Suprapubic skin (tissue), 4 donors: ENCODE results near the gene RALGDS. TPM values are rescaled to one million over a fixed set of nuclear protein-coding genes. Genes with fewer than 3 reads are reported as not detected.

ENCODE experiments used
- DNase-seq, 2 donors: peaks; one replicate each; pipeline ENCODE4 v3.0.0-alpha.2; 2019; ENCODE audit warnings: low spot score in 2 of 2
- H3K27ac ChIP-seq: fragments of 200-600 bp; sonication (generic); one replicate; pipeline ENCODE4 v1.5.1; 2019
- H3K27me3 ChIP-seq: fragments of 200-600 bp; sonication (generic); one replicate; pipeline ENCODE4 v1.5.1; 2019
- H3K36me3 ChIP-seq: fragments of 200-600 bp; sonication (generic); one replicate; pipeline ENCODE4 v1.5.1; 2019
- H3K4me1 ChIP-seq: fragments of 200-600 bp; sonication (generic); one replicate; pipeline ENCODE4 v1.5.1; 2019
- H3K4me3 ChIP-seq: fragments of 200-600 bp; sonication (generic); one replicate; pipeline ENCODE4 v1.5.1; 2019; ENCODE audit warnings: mild to moderate bottlenecking
- H3K9me3 ChIP-seq: fragments of 200-600 bp; sonication (generic); one replicate; pipeline ENCODE4 v1.5.1; 2019
- CTCF ChIP-seq, 2 donors: fragments of 200-600 bp in 1 of 2; fragments of 450-650 bp in 1 of 2; sonication (generic) in 1 of 2; IDR thresholded peaks; one replicate each; pipeline ENCODE4 v1.5.1; 2016 to 2019; ENCODE audit warnings: antibody characterized with exemption in 2 of 2, mild to moderate bottlenecking in 1 of 2, moderate library complexity in 1 of 2
- EP300 ChIP-seq: sonication (generic); formaldehyde crosslinking; IDR thresholded peaks from one replicate; pipeline ENCODE4 v1.6.1; 2017; ENCODE audit warnings: antibody characterized with exemption
- POLR2A ChIP-seq, 2 donors: fragments of 450-650 bp; IDR thresholded peaks; one replicate each; pipeline ENCODE4 v1.6.1; 2017; ENCODE audit warnings: antibody characterized with exemption in 2 of 2, mild to moderate bottlenecking in 2 of 2, moderate library complexity in 2 of 2
- POLR2AphosphoS5 ChIP-seq, 3 donors: sonication (generic); formaldehyde crosslinking; IDR thresholded peaks; one replicate each; pipeline ENCODE4 v1.6.1; 2017; ENCODE audit warnings: antibody characterized with exemption in 3 of 3
- WGBS: methylation state at CpG from one replicate; pipeline ENCODE4 v1.1.5; 2018; 5-methylcytosine and 5-hydroxymethylcytosine counted together
- total RNA-seq, 4 donors: library from RNA; depleted of rRNA; stranded (reverse); fragments of >200 nt; gene quantifications; one replicate each; pipeline ENCODE4 v1.1.0, GENCODE V29; 2016

The RALGDS gene
- total RNA-seq, 4 donors from 2014 or later = 173 to 244 (median 212) TPM

- Histone ChIP-seq H3K27ac (peak overlapping the region; percentile 95), H3K4me3 (no peak overlapping the region), H3K27me3 (no peaks in the 10 kb centered on the region), H3K9me3 (no peaks in the 10 kb centered on the region), H3K36me3 (no peaks in the 10 kb centered on the region), H3K4me1 (peaks cover 98% of the 10 kb centered on the region)
- WGBS = 62% methylated on average over 8 of the region's 16 CpGs
- TF ChIP-seq CTCF (IDR thresholded peaks at IDR 0.05) (no peak), POLR2A (IDR thresholded peaks at IDR 0.05) (no peak), POLR2AphosphoS5 (IDR thresholded peaks at IDR 0.05) (no peak), EP300 (no peak)
- DNase-seq = peak; percentile 74 to 84
Measured at GRCh38 chr9:133137451-133138231, 16.6 kb upstream of the RALGDS start.

- peaks cover 94% of the 10 kb centered on the region for H3K4me1 ChIP-seq
- no peaks in the 10 kb centered on the region for H3K27me3 ChIP-seq
- 14% methylated on average over 4 of the region's 8 CpGs for WGBS
- H3K27ac ChIP-seq = peak overlapping the region; percentile 95
- H3K36me3 ChIP-seq = no peaks in the 10 kb centered on the region
- no peak overlapping the region for H3K4me3 ChIP-seq
- H3K9me3 ChIP-seq = no peaks in the 10 kb centered on the region
- DNase-seq = peak; percentile 84 to 93
- TF ChIP-seq POLR2AphosphoS5 (IDR thresholded peaks at IDR 0.05) = no peak
- no peak for TF ChIP-seq POLR2A (IDR thresholded peaks at IDR 0.05)
- TF ChIP-seq EP300 = no peak
Measured at GRCh38 chr9:133135146-133135745, 14.2 kb upstream of the RALGDS start.

- Histone ChIP-seq H3K27ac (peak overlapping the region; percentile 95), H3K4me3 (no peak overlapping the region), H3K4me1 (peaks cover 93% of the 10 kb centered on the region), H3K9me3 (no peaks in the 10 kb centered on the region), H3K27me3 (no peaks in the 10 kb centered on the region), H3K36me3 (no peaks in the 10 kb centered on the region)
- TF ChIP-seq EP300 = no peak
- TF ChIP-seq POLR2A (IDR thresholded peaks at IDR 0.05) = no peak
- TF ChIP-seq CTCF (IDR thresholded peaks at IDR 0.05) = no peak
- TF ChIP-seq POLR2AphosphoS5 (IDR thresholded peaks at IDR 0.05) = no peak
- DNase-seq = peak in 1 of 2 donors; percentile 74
- WGBS = 54% methylated on average over 11 of the region's 11 CpGs
Measured at GRCh38 chr9:133134388-133135145, 13.5 kb upstream of the RALGDS start.

GRCh38 chr9:133133681-133134387 is 12.8 kb upstream of the RALGDS start:
- Histone ChIP-seq H3K9me3 (no peaks in the 10 kb centered on the region), H3K27ac (peak overlapping the region; percentile 95), H3K36me3 (no peaks in the 10 kb centered on the region), H3K27me3 (no peaks in the 10 kb centered on the region), H3K4me1 (peaks cover 93% of the 10 kb centered on the region), H3K4me3 (no peak overlapping the region)
- peak; percentile 96 to 97 for DNase-seq
- TF ChIP-seq POLR2A (IDR thresholded peaks at IDR 0.05) (peak in 1 of 2 donors; percentile 40), CTCF (IDR thresholded peaks at IDR 0.05) (no peak), EP300 (no peak), POLR2AphosphoS5 (IDR thresholded peaks at IDR 0.05) (peak; percentile 19 to 86 (median 59))
- 19% methylated on average over 9 of the region's 21 CpGs for WGBS

- peak overlapping the region; percentile 95 for H3K27ac ChIP-seq
- no peak for TF ChIP-seq CTCF (IDR thresholded peaks at IDR 0.05)
- TF ChIP-seq POLR2A (IDR thresholded peaks at IDR 0.05) = no peak
- no peak for TF ChIP-seq POLR2AphosphoS5 (IDR thresholded peaks at IDR 0.05)
- no peak for TF ChIP-seq EP300
- H3K4me1 ChIP-seq = peaks cover 94% of the 10 kb centered on the region
- H3K4me3 ChIP-seq = no peak overlapping the region
- H3K9me3 ChIP-seq = no peaks in the 10 kb centered on the region
- H3K27me3 ChIP-seq = no peaks in the 10 kb centered on the region
- no peaks in the 10 kb centered on the region for H3K36me3 ChIP-seq
- 86% methylated on average over 16 of the region's 16 CpGs for WGBS
- DNase-seq = no peak
Measured at GRCh38 chr9:133132174-133132573, 11.1 kb upstream of the RALGDS start.
